Transverse colon (tissue), 4 donors: Measurements from ENCODE around the gene ZNF431. TPM values are rescaled to one million over a fixed set of nuclear protein-coding genes. Genes with fewer than 3 reads are reported as not detected.

Experiments used
- DNase-seq: peaks from one replicate; pipeline ENCODE4 v3.0.0-alpha.2; 2019
- H3K27ac ChIP-seq, 4 donors: fragments of 200-600 bp; sonication (generic); 2 replicates each; pipeline ENCODE4 v1.5.1; 2016 to 2018; ENCODE audit warnings: inconsistent platforms in 4 of 4
- H3K27me3 ChIP-seq: fragments of 200-600 bp; sonication (generic); 2 replicates; pipeline ENCODE4 v1.5.1; 2017; ENCODE audit warnings: inconsistent platforms
- H3K36me3 ChIP-seq, 4 donors: fragments of 200-600 bp; sonication (generic); 2 replicates each; pipeline ENCODE4 v1.5.1; 2017 to 2019; ENCODE audit warnings: inconsistent platforms in 4 of 4
- H3K4me1 ChIP-seq, 4 donors: fragments of 200-600 bp; sonication (generic); 2 replicates each; pipeline ENCODE4 v1.5.1; 2017 to 2020; ENCODE audit warnings: inconsistent platforms in 4 of 4
- H3K4me3 ChIP-seq, 4 donors: fragments of 200-600 bp; sonication (generic); 1 replicate in 1 of 4; 2 replicates in 3 of 4; pipeline versions ENCODE4 v1.5.1 to v1.6.1; 2017 to 2019; ENCODE audit warnings: inconsistent platforms in 4 of 4
- H3K9me3 ChIP-seq, 2 donors: fragments of 200-600 bp; sonication (generic); 2 replicates each; pipeline ENCODE4 v1.5.1; 2017 to 2019; ENCODE audit warnings: inconsistent platforms in 2 of 2
- CTCF ChIP-seq, 5 experiments: fragments of 200-600 bp in 3 of 5; fragments of 450-650 bp in 2 of 5; sonication (generic) in 3 of 5; IDR thresholded peaks; 1 replicate in 2 of 5; 2 replicates in 3 of 5; pipeline ENCODE4 v1.5.1; 2016 to 2017; ENCODE audit warnings: antibody characterized with exemption in 5 of 5, inconsistent platforms in 3 of 5, mild to moderate bottlenecking in 2 of 5, moderate library complexity in 1 of 5
- EP300 ChIP-seq: sonication (generic); formaldehyde crosslinking; IDR thresholded peaks from one replicate; pipeline ENCODE4 v1.6.1; 2017; ENCODE audit warnings: antibody characterized with exemption, low read depth
- POLR2A ChIP-seq: fragments of 450-650 bp; IDR thresholded peaks from one replicate; pipeline ENCODE4 v1.6.1; 2016; ENCODE audit warnings: antibody characterized with exemption, mild to moderate bottlenecking, moderate library complexity
- POLR2AphosphoS5 ChIP-seq, 3 donors: sonication (generic); formaldehyde crosslinking; IDR thresholded peaks; one replicate each; pipeline ENCODE4 v1.6.1; 2016; ENCODE audit warnings: antibody characterized with exemption in 3 of 3
- WGBS, 2 donors: methylation state at CpG; one replicate each; pipeline ENCODE4 v1.1.5; 2018; ENCODE audit warnings: low coverage in 1 of 2; 5-methylcytosine and 5-hydroxymethylcytosine counted together
- in situ Hi-C, 4 donors: fragments of 200-750 bp; cut with MboI; loops; one replicate each; pipeline versions ENCODE4 v1.15.0 to v1.15.1; 2017; ENCODE audit warnings: low sequenced_read_pairs in 3 of 4, low pct_ligation_motif_present in 1 of 4, low pct_unique_long_range_greater_than_20kb in 1 of 4
- intact Hi-C: fragments of 100-400 bp; cut with DNase I; formaldehyde crosslinking; loops from one replicate; pipeline ENCODE4 v1.15.1; 2023; ENCODE audit warnings: low total_unique reads
- total RNA-seq, 4 donors: library from RNA; depleted of rRNA; stranded (reverse); fragments of >200 nt; gene quantifications; one replicate each; pipeline ENCODE4 v1.1.0, GENCODE V29; 2016

The ZNF431 gene
- total RNA-seq, 4 donors from 2014 or later, result 7.4 to 18.0 (median 17.4) TPM

GRCh38 chr19:21128901-21129698, 12.7 kb upstream of the ZNF431 start:
- Histone ChIP-seq H3K27ac (no peak overlapping the region), H3K9me3 (no peaks in the 10 kb centered on the region), H3K4me1 (no peaks in the 10 kb centered on the region), H3K4me3 (no peak overlapping the region), H3K27me3 (no peaks in the 10 kb centered on the region), H3K36me3 (no peaks in the 10 kb centered on the region)
- DNase-seq, result no peak
- 70 to 73% methylated on average over 6 of the region's 6 CpGs for WGBS, 2 donors
- no peak for TF ChIP-seq POLR2A
- in situ Hi-C loops, result no loop called here
- intact Hi-C loops, result no loop called here

GRCh38 chr19:21130097-21130775, 11.6 kb upstream of the ZNF431 start:
- WGBS, 2 donors, result 57% methylated on average over 3 of the region's 3 CpGs; no CpG with 5 or more reads in 1 of the 2 donors
- H3K4me1 ChIP-seq, result no peaks in the 10 kb centered on the region
- no peak for DNase-seq

GRCh38 chr19:21133633-21134032, 8.2 kb upstream of the ZNF431 start:
- TF ChIP-seq POLR2A (no peak), EP300 (no peak), POLR2AphosphoS5 (IDR thresholded peaks at IDR 0.05) (no peak), CTCF (IDR thresholded peaks at IDR 0.05) (no peak)
- Histone ChIP-seq H3K36me3 (no peaks in the 10 kb centered on the region), H3K27me3 (no peaks in the 10 kb centered on the region), H3K27ac (no peak overlapping the region), H3K4me3 (no peak overlapping the region), H3K9me3 (no peaks in the 10 kb centered on the region), H3K4me1 (no peaks in the 10 kb centered on the region)
- WGBS, 2 donors, result 14 to 58% methylated on average over 1 of the region's 1 CpG
- intact Hi-C loops, result no loop called here
- in situ Hi-C loops, result no loop called here
- no peak for DNase-seq

More at GRCh38 chr19:21130097-21130775, 11.6 kb upstream of the ZNF431 start:
- intact Hi-C loops, result no loop called here
- no peak for TF ChIP-seq EP300
- no peak for TF ChIP-seq CTCF (IDR thresholded peaks at IDR 0.05)
- TF ChIP-seq POLR2AphosphoS5 (IDR thresholded peaks at IDR 0.05), result no peak
- TF ChIP-seq POLR2A, result no peak
- H3K9me3 ChIP-seq, result no peaks in the 10 kb centered on the region
- no peak overlapping the region for H3K27ac ChIP-seq
- in situ Hi-C loops, result no loop called here
- no peaks in the 10 kb centered on the region for H3K27me3 ChIP-seq
- no peak overlapping the region for H3K4me3 ChIP-seq
- H3K36me3 ChIP-seq, result no peaks in the 10 kb centered on the region

DNA sequence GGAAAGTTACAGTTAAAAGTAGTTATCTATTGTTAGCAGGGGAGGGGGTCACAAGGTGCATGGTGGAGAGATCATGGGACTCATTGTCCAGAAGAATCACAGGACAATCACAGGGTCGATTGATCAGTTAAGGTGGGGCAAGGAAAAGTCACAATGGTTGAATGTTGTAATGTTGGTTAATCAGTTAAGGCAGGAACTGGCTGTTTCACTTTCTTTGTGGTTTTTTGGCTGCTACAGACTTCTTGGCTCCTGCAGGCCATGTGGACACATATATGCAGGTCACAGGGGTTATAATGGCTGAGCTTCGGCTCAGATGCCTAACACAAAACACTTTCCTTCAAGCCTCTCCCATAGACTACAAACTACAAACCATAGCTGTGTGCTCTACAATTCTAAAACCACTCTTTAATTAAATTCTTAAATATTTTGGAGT, 6.9 kb upstream of the ZNF431 start:
- 63 to 73% methylated on average over 2 of the region's 2 CpGs for WGBS, 2 donors
- Histone ChIP-seq H3K4me3 (no peak overlapping the region), H3K4me1 (no peaks in the 10 kb centered on the region), H3K9me3 (no peaks in the 10 kb centered on the region), H3K36me3 (no peaks in the 10 kb centered on the region), H3K27me3 (no peaks in the 10 kb centered on the region), H3K27ac (no peak overlapping the region)
- TF ChIP-seq CTCF (IDR thresholded peaks at IDR 0.05), result no peak
- intact Hi-C loops (no loop called here), in situ Hi-C loops (no loop called here)
- DNase-seq, result no peak
